Stimulated activated CD4-positive, alpha-beta T cell treated with anti-CD3 and anti-CD28 coated beads, Interleukin-15, amount 100 ng/mL, for 1 hour (primary cell): ENCODE data around the gene ATP7A.
"Not testable (repeated sequence)": the region's sequence is repeated elsewhere in the genome, so short reads cannot be mapped to it uniquely, and the experiment has no call there.

Source experiments
- DNase-seq, 2 donors: peaks; one replicate each; pipeline ENCODE4 v3.0.0-alpha.2; 2020; ENCODE audit warnings: low read depth in 1 of 2, low spot score in 1 of 2

The ATP7A gene

DNA sequence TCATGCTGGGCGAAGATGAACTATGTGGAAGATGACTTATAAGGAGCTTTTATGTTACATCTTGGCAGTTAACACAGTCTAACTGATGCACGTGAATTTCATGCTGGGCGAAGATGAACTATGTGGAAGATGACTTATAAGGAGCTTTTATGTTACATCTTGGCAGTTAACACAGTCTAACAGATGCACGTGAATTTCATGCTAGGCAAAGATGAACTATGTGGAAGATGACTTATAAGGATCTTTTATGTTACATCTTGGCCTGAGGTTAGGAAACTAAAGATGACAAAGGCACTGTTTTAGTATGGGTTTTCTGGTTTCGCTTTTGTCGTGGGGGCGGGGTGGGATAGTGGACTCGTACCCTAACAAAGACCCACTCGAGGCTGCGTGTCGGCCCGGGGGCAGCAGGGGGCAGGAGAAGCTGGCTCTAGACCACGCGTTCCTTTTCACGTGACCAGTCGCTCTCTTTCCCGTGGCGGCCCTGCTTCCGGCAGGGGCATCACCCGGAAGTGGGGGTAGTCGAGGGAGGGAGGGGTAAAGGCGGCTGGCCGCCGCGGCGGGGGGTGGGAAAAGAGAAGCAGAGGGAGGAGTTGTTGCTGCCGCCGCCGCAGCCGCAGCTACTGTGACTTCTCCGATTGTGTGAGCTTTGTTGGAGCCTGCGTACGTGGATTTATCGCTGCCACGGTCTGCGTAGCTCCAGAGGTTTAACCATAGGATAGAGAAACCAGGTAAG, at the start of gene ATP7A:
TSS of gene ATP7A (plus strand) at position 586 of the 733 bp plus-strand sequence. CDS start 60,949 bp downstream, outside the sequence.
- DNase-seq: peak; percentile 80

DNA sequence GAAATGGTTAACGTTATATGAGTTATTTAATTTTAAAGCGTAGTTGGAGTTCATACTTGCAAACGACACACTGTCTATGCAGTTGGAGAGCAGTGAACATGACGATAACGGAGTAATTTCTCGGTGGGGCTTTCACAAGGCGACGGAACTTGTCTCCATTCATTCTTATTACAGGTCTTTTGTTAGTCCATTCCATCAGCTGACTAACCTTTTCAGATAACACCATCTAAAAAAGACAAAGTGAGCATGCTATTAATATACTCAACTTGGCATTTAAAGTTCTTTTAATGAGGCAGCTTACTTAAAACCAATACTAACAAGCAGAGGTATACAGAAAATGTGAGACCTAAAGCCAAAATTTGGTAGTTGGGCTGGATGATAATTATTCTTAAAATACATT, 35.1 kb upstream of the ATP7A start:
- DNase-seq: no peak

- DNase-seq: not testable (repeated sequence)
Measured at GRCh38 chrX:77881418-77881817, 29.1 kb upstream of the ATP7A start.

- no peak for DNase-seq
Measured at GRCh38 chrX:77892887-77893286, 17.6 kb upstream of the ATP7A start.

GRCh38 chrX:77893713-77894112, 16.8 kb upstream of the ATP7A start:
- no peak for DNase-seq

DNA sequence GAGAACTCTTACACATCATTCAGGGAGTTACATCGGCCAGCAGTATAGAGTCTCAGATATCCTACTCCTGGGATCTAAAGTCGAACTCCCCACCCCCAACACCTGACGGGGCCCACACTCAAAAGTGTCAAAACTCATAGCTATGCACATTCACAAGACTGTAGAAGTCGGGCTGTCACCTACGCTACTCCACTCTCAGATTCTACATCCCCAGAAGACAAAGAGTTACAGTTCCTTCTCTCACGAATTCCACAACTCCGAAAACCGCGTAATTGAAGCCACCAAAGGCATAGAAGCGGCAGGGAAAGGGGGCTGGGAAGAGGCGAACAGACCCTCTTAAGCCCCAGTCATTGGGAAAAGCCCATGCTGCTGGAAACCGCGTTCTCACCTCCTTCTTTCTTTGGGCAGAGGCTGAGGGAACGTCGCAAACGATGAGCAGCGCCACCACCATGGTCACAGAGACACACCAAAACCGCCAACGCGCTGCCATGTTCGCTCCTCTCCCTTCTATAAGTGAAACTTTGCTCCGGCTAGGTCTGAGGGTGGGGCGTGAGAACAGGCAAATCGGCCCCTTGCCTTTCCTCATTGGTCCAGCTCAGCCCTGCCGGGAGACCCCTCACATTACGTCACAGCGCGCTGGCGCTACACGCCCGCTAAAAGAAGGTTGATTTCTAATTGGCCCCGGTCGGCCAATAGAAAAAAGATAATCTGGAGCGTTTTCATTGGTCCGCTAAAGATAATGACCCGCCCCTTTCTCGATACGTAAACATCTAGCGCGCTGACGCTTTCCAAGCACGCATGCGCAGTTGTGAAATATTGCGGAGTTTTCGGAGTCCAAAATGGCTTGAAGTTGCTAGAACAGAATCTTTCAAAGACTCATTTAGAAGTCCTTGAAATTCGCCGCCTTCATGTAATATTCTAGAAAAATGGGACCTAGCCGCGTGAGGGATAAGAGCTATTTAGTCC, 15.3 kb upstream of the ATP7A start, which contains the start of gene MAGT1:
TSS of gene MAGT1 (minus strand) at position 515 of the 966 bp plus-strand sequence. CDS start at position 490, 25 bp downstream.
- DNase-seq: peak; percentile 68 to 75

DNA sequence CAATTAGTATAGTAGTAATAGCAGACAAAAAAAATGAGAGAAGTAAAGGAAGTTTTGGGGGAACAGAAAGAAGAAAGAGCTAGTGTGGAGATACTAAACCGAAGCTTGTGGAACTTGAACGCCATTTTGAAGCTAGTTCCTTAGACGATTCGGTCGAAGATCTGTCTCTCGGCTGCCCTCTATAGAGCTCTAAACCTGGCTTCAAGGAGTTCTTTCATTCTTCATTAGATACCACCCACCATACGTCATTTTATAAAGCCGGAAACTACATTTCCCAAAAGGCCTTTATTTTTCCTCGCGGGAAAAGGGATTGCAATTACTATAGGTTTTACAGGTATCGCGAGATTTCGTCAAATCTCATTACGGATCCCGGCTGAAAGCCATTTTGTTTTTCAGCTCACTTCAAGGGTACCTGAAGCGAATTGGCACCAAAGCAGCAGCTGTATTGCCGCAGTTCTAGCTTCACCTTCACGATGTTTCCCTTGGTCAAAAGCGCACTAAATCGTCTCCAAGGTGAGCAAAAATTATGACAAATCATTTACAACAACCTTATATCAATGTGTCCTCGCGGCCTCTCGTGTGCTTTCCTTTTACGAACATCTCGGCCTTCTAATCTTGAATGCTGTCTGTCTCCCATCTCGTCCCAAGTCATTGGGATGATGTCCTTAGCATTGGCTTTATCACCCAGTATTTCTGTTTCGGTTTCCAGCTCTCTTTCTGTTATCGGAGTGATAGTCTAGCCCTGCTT, 11.2 kb upstream of the ATP7A start, which contains the start of gene COX7B:
TSS of gene COX7B (plus strand) at position 388 of the 748 bp plus-strand sequence. CDS start at position 474, 86 bp downstream.
- DNase-seq: no peak

DNA sequence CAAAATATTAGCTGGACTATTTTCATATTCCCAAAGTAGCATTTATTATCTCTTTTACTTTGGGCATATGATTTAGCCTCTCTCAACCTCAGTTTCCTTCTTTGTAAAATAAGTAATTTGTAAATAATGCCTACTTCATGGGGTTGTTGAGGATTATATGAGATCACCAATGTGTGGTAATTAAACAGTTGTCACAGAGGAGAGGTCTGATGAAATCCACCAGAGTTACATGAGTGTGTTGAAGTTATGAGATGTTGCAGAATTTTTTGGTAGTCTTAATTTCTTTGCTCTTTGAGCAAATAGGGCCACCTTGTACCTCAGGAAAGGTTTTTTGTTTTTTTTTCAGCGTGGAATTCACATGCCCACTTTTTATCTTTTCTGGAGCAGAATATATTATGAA, 9.8 kb upstream of the ATP7A start:
- no peak for DNase-seq

DNA sequence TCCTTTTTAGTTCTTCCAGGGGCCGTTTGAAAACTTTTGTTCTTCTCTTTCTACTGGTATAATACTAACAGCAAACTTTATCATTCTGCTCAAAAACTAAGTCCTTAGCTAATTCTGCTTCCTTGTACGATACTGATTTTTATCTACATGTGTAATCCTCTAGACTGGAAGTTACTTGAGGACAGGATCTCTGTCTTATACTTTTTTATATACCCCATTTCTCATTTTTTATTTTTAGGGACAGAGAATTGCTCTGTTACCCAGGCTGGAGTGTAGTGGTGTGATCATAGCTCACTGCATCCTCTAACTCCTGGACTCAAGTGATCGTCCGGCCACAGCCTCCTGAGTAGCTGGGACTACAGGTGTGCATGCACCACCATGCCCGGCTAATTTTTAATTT, 9.0 kb upstream of the ATP7A start:
- DNase-seq: no peak

DNA sequence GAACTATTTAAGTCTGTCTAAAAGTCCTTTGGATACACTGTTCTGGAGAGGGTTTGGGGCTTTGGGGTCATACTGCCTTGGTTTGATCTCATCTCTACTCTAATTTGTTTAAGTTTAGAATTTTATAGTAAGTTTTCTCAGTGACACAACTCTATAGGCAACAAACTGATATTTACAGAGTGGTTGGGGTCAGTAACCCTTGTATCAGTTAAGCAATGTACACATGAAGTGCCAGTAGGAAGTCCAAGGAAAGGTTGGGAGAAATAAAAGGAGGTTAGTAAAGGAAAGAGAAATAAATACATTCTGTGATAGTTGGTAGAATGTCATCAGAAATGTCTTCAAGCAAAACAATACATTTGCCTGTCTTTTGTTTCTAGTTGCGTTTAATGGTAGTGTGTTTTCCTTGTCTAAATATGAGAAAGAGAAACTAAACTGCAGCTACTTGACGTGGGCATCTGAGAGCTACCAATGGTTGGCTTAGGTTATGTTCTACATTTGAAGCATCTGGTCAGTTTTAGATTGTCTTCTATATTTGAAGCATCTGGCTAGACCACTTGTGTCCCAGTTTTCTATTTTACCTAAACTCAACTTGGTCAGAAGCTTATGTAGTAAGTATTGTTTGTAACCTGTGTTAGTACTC, 6.9 kb downstream of the ATP7A start:
- DNase-seq: no peak

DNA sequence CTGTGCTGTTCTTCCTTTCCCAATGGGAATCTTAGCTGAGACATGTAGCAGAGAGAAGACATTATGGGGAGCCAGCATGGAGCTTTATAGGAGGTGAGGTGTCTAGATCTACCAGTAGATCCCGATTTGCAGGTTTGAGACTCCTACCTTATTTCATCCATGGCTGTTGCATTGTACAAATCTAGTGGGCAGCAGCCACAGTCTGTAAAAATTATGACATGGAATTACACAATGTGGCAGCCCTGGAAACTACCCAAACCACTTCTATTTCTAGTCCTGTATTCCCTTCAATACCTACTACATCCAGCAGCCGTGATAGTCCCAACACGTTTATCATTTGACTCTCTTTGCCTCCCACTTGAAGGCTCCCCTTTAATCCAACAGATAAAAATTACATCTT, 8.1 kb downstream of the ATP7A start:
- DNase-seq: no peak

GRCh38 chrX:77919370-77919769, 8.9 kb downstream of the ATP7A start:
- not testable (repeated sequence) for DNase-seq

GRCh38 chrX:77922787-77923186, 12.3 kb downstream of the ATP7A start:
- DNase-seq: no peak

GRCh38 chrX:77924320-77924859, 13.9 kb downstream of the ATP7A start:
- no peak for DNase-seq

- no peak for DNase-seq
Measured at GRCh38 chrX:77925764-77926163, 15.3 kb downstream of the ATP7A start.

- no peak for DNase-seq
Measured at GRCh38 chrX:77930581-77930980, 20.1 kb downstream of the ATP7A start.

GRCh38 chrX:77935886-77936285, 25.4 kb downstream of the ATP7A start:
- DNase-seq: no peak

DNA sequence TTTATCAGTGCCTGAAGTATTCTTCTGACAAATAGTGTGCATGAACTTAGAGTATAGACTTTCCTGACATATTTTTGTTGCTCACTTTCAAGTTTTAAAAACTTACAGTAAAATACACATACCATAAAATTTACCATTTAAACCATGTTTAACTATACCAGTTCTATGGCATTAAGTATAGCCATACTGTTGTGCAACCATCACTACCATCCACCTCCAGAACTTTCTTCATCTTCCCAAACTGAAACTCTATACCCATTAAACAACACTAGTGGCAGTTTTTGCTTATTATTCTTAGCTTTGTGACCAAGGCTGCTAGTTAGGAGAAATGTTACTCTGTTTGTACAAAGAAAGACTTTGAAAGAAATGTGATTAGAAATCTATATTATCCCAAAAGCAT, 25.8 kb downstream of the ATP7A start:
- DNase-seq: no peak

DNA sequence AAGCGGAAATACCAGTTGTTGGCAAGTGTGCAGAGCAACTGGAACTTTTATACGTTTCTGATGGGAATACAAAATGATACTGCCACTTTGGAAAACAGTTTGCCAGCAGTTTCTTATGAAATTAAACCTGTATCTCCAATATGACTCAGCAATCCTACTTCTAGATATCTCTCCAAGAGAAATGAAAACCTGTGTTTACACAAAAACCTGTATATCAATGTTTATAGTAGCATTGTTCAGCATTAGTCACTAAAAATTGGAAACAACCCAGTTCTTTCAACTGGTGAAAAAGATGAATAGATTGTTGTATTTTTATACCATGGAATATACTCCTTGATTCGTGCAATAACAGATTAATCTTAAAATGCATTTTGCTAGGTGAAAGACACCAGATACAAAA, 26.8 kb downstream of the ATP7A start:
- no peak for DNase-seq

DNA sequence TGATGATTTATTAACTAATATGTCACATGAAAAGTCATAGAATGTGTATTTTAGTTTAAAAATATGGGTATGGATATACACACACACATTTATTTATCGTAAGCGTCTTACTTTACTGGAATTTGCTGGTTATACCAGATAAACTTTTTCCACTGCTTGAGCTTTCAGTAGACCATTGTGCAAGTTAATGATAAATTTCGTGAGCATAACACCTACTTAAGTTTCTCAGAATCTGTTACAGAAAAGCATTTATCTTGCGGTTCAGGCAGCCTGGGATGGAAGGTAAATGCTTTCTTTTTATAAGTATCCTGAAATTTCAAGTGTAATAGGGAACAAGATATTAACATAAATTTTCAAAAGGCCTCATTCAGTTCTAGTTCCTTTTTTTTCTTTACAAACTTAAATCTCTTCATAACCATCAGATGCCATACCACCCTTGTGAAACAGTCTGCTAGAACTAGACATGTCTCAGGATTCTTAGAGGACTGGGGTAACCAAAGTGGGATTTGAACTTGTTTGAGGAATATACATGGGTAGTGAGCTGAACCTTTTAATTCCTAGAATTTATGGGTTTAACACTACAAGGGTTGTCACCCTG, 27.7 kb downstream of the ATP7A start:
- no peak for DNase-seq
